GM12872 (cell line): ENCODE measurements around the gene SPATA33.

Experiments used
- TF ChIP-seq, protein P1 (sequence below): IDR thresholded peaks from 3 replicates; pipeline ENCODE4 v1.5.1; 2011; ENCODE audit warnings: low read depth, mild to moderate bottlenecking, low read length, moderate library complexity; ENCODE audit not compliant: insufficient read depth

SPATA33 gene

DNA sequence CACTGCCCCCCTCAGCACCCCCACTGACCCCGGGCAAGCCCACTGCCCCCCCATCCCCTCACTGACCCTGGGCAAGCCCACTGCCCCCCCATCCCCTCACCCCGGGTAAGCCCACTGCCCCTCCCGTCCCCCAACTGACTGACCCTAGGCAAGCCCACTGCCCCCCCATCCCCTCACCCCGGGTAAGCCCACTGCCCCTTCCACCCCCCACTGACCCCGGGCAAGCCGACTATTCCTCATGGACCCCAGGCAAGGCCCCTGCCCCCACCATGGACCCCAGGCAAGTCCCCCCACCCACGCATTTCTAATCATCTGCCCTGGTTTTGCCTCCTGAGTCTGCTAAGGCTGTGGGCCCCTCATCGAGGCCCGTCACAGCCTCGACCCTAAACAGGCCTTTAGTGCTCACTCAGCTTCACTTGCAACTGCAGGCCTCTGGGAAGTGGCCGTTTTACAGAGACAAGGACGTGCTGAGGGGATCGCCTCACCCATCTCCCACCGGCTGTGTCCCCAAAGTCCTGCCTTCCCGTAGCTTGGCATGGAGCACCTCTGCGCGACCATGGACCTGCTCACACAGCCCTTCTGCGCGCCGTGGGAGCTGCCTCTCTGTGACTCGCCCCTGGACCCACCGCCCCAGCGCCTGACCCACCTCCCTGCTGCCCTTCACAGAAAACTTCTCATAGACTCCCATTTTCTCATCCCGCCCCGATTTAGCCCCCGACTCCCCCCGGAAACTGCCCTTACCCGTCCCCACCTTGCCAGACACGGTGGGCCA lies 59.5 kb downstream of the SPATA33 start:
- TF ChIP-seq, protein P1, sequence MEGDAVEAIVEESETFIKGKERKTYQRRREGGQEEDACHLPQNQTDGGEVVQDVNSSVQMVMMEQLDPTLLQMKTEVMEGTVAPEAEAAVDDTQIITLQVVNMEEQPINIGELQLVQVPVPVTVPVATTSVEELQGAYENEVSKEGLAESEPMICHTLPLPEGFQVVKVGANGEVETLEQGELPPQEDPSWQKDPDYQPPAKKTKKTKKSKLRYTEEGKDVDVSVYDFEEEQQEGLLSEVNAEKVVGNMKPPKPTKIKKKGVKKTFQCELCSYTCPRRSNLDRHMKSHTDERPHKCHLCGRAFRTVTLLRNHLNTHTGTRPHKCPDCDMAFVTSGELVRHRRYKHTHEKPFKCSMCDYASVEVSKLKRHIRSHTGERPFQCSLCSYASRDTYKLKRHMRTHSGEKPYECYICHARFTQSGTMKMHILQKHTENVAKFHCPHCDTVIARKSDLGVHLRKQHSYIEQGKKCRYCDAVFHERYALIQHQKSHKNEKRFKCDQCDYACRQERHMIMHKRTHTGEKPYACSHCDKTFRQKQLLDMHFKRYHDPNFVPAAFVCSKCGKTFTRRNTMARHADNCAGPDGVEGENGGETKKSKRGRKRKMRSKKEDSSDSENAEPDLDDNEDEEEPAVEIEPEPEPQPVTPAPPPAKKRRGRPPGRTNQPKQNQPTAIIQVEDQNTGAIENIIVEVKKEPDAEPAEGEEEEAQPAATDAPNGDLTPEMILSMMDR: no peak

DNA sequence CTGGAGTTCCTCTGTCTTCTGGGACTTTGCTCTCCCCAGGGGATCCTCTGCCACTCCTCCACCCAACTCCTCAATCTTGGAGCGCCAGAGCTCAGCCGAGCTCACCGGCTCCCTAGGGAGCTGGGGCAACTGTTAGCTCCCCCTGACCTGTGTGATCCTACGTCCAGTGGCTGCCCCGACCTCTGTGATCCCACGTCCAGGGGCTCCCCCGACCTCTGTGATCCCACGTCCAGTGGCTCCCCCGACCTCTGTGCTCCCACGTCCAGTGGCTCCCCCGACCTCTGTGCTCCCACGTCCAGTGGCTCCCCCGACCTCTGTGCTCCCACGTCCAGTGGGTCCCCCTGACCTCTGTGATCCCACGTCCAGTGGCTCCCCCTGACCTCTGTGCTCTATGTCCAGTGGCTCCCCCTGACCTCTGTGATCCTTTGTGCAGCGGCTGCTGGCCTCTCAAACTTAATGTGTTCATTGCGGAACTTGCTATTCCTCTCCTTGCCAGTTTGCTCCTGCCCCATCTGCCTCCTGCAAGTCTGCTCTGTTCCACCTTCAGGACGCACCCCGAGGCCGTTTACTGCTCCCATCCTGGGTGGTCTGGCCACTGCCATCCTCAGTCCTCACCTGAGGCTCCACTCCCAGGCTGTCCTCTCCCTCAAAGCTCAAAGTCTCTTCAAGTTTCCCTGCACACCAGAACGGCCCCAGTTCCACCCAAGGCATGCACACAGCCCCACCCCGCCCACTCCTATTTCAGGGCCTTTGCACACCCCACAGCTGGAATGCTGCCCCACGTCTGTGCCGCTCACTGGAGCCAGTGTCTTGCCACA lies 60.3 kb downstream of the SPATA33 start:
- TF ChIP-seq, protein P1: no peak
